IMR-90 (cell line): ENCODE data around the gene SMIM22.

Experiments used
- CEBPB ChIP-seq: IDR thresholded peaks from 2 replicates; pipeline ENCODE4 v1.6.1; 2012; ENCODE audit warnings: low read depth, low read length, improper control_type of control experiment
- CHD1 ChIP-seq: IDR thresholded peaks from 2 replicates; pipeline ENCODE4 v1.6.1; 2012; ENCODE audit warnings: low read depth, low read length, improper control_type of control experiment
- POLR2A ChIP-seq: IDR thresholded peaks from 2 replicates; pipeline ENCODE4 v1.6.1; 2012; ENCODE audit warnings: mild to moderate bottlenecking, low read depth, low read length
- TF ChIP-seq, protein P1 (sequence below): conservative IDR thresholded peaks from 2 replicates; pipeline ENCODE4 v1.5.1; 2012; ENCODE audit warnings: mild to moderate bottlenecking, low read depth, low read length, improper control_type of control experiment

DNA sequence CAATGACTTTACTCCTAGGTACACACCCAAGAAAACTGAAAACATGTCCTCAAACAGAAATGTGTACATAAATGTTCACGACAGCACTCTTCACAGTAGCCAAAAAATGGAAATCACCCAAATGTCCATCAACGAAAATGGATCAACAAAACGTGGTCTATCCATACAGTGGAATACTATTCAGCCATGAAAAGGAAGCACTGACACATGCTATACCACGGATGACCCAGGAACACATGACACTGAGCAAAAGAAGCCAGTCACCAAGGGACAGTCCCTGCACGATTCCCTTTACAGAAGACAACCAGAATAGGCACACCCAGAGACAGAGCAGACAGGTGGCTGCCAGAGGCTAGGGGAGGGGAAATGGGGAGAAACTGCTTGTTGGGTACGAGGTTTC is 39.5 kb upstream of the SMIM22 start:
- TF ChIP-seq POLR2A (no peak), CHD1 (no peak), CEBPB (no peak)
- TF ChIP-seq, protein P1, sequence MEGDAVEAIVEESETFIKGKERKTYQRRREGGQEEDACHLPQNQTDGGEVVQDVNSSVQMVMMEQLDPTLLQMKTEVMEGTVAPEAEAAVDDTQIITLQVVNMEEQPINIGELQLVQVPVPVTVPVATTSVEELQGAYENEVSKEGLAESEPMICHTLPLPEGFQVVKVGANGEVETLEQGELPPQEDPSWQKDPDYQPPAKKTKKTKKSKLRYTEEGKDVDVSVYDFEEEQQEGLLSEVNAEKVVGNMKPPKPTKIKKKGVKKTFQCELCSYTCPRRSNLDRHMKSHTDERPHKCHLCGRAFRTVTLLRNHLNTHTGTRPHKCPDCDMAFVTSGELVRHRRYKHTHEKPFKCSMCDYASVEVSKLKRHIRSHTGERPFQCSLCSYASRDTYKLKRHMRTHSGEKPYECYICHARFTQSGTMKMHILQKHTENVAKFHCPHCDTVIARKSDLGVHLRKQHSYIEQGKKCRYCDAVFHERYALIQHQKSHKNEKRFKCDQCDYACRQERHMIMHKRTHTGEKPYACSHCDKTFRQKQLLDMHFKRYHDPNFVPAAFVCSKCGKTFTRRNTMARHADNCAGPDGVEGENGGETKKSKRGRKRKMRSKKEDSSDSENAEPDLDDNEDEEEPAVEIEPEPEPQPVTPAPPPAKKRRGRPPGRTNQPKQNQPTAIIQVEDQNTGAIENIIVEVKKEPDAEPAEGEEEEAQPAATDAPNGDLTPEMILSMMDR = no peak
